Measurements from ENCODE around the gene C4orf36.

DNA sequence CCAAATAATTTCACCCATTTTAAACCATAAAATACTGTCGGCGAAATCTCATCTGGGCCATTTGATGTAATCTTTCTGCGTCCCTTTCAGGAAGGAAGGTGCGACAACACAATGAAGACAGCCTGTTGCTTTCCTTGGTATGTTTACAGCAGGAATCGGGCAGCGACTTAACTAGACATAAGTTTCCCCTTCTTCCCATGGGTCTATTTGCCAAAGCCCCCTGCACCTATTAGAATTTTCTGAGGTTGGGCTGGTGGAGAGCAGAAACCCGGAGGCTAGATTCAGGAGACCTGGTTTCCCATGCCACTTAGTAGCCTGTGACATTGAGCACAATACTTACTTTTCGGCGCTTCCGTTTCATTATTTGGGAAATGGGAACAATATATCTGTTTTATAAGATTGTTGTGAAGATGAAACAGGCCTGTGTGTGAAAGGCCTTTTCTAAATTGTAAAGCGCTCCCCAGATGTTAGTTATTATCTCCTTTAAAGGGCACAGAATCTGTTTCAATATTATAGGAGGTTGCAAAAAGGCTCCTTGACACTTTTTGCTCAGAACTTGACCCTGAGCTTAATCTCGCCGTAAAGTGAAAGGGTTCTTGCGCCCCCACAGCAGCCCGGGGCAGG lies 42.0 kb upstream of the C4orf36 start:
- TF ChIP-seq HDGF (IDR thresholded peaks at IDR 0.05; ENCODE audit: borderline replicate concordance) (no peak), SUZ12 (IDR thresholded peaks at IDR 0.05) (no peak), FOXK2 (IDR thresholded peaks at IDR 0.05) (no peak), TARDBP (IDR thresholded peaks at IDR 0.05) (no peak), L3MBTL2 (conservative IDR thresholded peaks at IDR 0.05) (no peak), SP1 (IDR thresholded peaks at IDR 0.05) (no peak), BHLHE40 (IDR thresholded peaks at IDR 0.05; ENCODE audit: borderline replicate concordance) (no peak), ELF4 (IDR thresholded peaks at IDR 0.05) (no peak), ARNT (IDR thresholded peaks at IDR 0.05) (no peak), FOXM1 (IDR thresholded peaks at IDR 0.05; ENCODE audit: borderline replicate concordance) (no peak), NFRKB (IDR thresholded peaks at IDR 0.05) (no peak), CTBP1 (IDR thresholded peaks at IDR 0.05; ENCODE audit: borderline replicate concordance) (no peak), ZNF384 (IDR thresholded peaks at IDR 0.05) (no peak), FOXA1 (IDR thresholded peaks at IDR 0.05) (no peak)
